AG04450 (cell line): Measurements from ENCODE around the gene USP3. TPM values are rescaled to one million over a fixed set of nuclear protein-coding genes. Genes with fewer than 3 reads are reported as not detected.
A peak's percentile ranks its signal among the peaks of the same experiment; 100 is the strongest.

ENCODE experiments used
- CTCF ChIA-PET: fragments of 300-600, 350-600 bp; formaldehyde crosslinking; extraction: SDS; loops from one replicate; lab custom pipeline; 2022; ENCODE audit warnings: antibody characterized with exemption, inconsistent platforms; lab: Charles Lee
- POLR2A ChIA-PET: fragments of 350-600 bp; formaldehyde crosslinking; extraction: SDS; loops from one replicate; lab custom pipeline; 2021; ENCODE audit warnings: antibody characterized with exemption, inconsistent platforms; lab: Yijun Ruan, JAX
- DNase-seq: peaks from one replicate; pipeline ENCODE4 v3.0.0-alpha.2; 2011; ENCODE audit warnings: low read depth, low spot score
- H3K27ac ChIP-seq: one replicate; pipeline ENCODE4 v1.5.1; 2012; ENCODE audit warnings: low read depth, low read length, control low read depth
- H3K27me3 ChIP-seq: one replicate; pipeline ENCODE4 v1.6.0; 2012; ENCODE audit warnings: low read length; ENCODE audit not compliant: control insufficient read depth, insufficient read depth
- H3K4me3 ChIP-seq: 2 replicates; pipeline ENCODE4 v1.5.1; 2011; ENCODE audit warnings: mild to moderate bottlenecking, low read depth, low read length, control low read depth
- H3K9me3 ChIP-seq: 2 replicates; pipeline ENCODE4 v1.5.1; 2012; ENCODE audit warnings: low read length; ENCODE audit not compliant: control insufficient read depth, insufficient read depth
- CTCF ChIP-seq: IDR thresholded peaks from 2 replicates; pipeline ENCODE4 v1.5.1; 2011; ENCODE audit warnings: low read depth, low read length, control low read depth, inconsistent platforms
- polyA plus RNA-seq: library from polyadenylated mRNA; depleted of rRNA; stranded (reverse); fragments of >200 nt; gene quantifications from 2 replicates; pipeline ENCODE4 v1.2.3, GENCODE V29; 2011

Gene USP3
- polyA plus RNA-seq, 1 experiment: 30.7 TPM

GRCh38 chr15:63491979-63492378, 12.4 kb upstream of the USP3 start:
- no peak overlapping the region for H3K4me3 ChIP-seq
- peak; percentile 68 for DNase-seq
- H3K9me3 ChIP-seq: no peaks in the 10 kb centered on the region
- CTCF ChIA-PET: interaction anchor here (0.7 to 1.0 kb wide), 2 partner anchors 26 to 61 kb away, joined by 4 to 5 read pairs; no protein-coding TSS in a partner anchor
- no peaks in the 10 kb centered on the region for H3K27me3 ChIP-seq
- TF ChIP-seq CTCF: no peak
- POLR2A ChIA-PET: interaction anchor here (0.6 to 1.3 kb wide), 4 partner anchors 12 to 335 kb away, joined by 3 read pairs; no protein-coding TSS in a partner anchor
- H3K27ac ChIP-seq: peak overlapping the region; percentile 43

- ChIA-PET CTCF (interaction anchor here (0.7 to 1.0 kb wide), 2 partner anchors 26 to 61 kb away, joined by 4 to 5 read pairs; no protein-coding TSS in a partner anchor), POLR2A (interaction anchor here (1.0 to 1.4 kb wide), 3 partner anchors 11 to 77 kb away, joined by 3 to 4 read pairs (median 3); no protein-coding TSS in a partner anchor)
Measured at GRCh38 chr15:63492541-63493077, 11.8 kb upstream of the USP3 start.

GRCh38 chr15:63493436-63493835, 11.0 kb upstream of the USP3 start:
- Histone ChIP-seq H3K27me3 (no peaks in the 10 kb centered on the region), H3K27ac (no peak overlapping the region), H3K9me3 (no peaks in the 10 kb centered on the region), H3K4me3 (no peak overlapping the region)
- ChIA-PET CTCF (interaction anchor here (0.6 kb wide), 1 partner anchor 26 kb away, joined by 3 read pairs; no protein-coding TSS in a partner anchor), POLR2A (interaction anchor here (1.4 kb wide), 1 partner anchor 12 kb away, joined by 4 read pairs; no protein-coding TSS in a partner anchor)
- DNase-seq: no peak
- no peak for TF ChIP-seq CTCF

More at GRCh38 chr15:63492541-63493077, 11.8 kb upstream of the USP3 start:
- H3K4me3 ChIP-seq: no peak overlapping the region
- peak; percentile 34 for DNase-seq
- H3K9me3 ChIP-seq: no peaks in the 10 kb centered on the region
- H3K27ac ChIP-seq: peak overlapping the region; percentile 43
- no peak for TF ChIP-seq CTCF
- H3K27me3 ChIP-seq: no peaks in the 10 kb centered on the region

- no peak overlapping the region for H3K4me3 ChIP-seq
- no peaks in the 10 kb centered on the region for H3K9me3 ChIP-seq
- ChIA-PET CTCF (interaction anchor here (1.5 kb wide), 1 partner anchor 16 kb away, joined by 3 read pairs; no protein-coding TSS in a partner anchor), POLR2A (no interaction called here)
- no peak for TF ChIP-seq CTCF
- DNase-seq: no peak
- H3K27ac ChIP-seq: no peak overlapping the region
- H3K27me3 ChIP-seq: no peaks in the 10 kb centered on the region
Measured at GRCh38 chr15:63494408-63494807, 10.0 kb upstream of the USP3 start.

GRCh38 chr15:63495343-63495742, 9.1 kb upstream of the USP3 start:
- no peak for TF ChIP-seq CTCF
- ChIA-PET CTCF (interaction anchor here (1.2 to 1.5 kb wide), 2 partner anchors 8 to 15 kb away, joined by 3 to 9 read pairs; no protein-coding TSS in a partner anchor), POLR2A (no interaction called here)
- H3K27ac ChIP-seq: no peak overlapping the region
- no peak overlapping the region for H3K4me3 ChIP-seq
- no peaks in the 10 kb centered on the region for H3K9me3 ChIP-seq
- DNase-seq: no peak
- H3K27me3 ChIP-seq: no peaks in the 10 kb centered on the region
